PFSK-1 (cell line): Measurements from ENCODE around the gene FUT1.

ENCODE experiments used
- FOXP2 ChIP-seq: optimal IDR thresholded peaks from 2 replicates; pipeline ENCODE3; 2011; ENCODE audit warnings: borderline replicate concordance, control low read depth, inconsistent platforms; ENCODE audit not compliant: insufficient read depth; ENCODE audit errors: extremely low read length, extremely low read depth
- POLR2AphosphoS5 ChIP-seq: IDR thresholded peaks from 2 replicates; pipeline ENCODE4 v1.6.1; 2012; ENCODE audit warnings: low read depth, mild to moderate bottlenecking, control low read depth, low read length, moderate library complexity
- SIN3A ChIP-seq: IDR thresholded peaks from 2 replicates; pipeline ENCODE4 v1.6.1; 2012; ENCODE audit warnings: mild to moderate bottlenecking, low read length, moderate library complexity, borderline replicate concordance; ENCODE audit not compliant: insufficient read depth
- TAF1 ChIP-seq: IDR thresholded peaks from 2 replicates; pipeline ENCODE4 v1.6.1; 2012; ENCODE audit warnings: low read length, control low read depth, borderline replicate concordance; ENCODE audit not compliant: insufficient read depth
- TF ChIP-seq, protein P1 (sequence below), 2 experiments: IDR thresholded peaks; 2 replicates each; pipeline versions ENCODE4 v1.6.1 to v1.8.0; 2011 to 2012; ENCODE audit warnings: low read depth in 2 of 2, low read length in 2 of 2, control low read depth in 1 of 2, inconsistent platforms in 1 of 2, mild to moderate bottlenecking in 1 of 2, moderate library complexity in 1 of 2; ENCODE audit not compliant: insufficient read depth in 1 of 2

The FUT1 gene

DNA sequence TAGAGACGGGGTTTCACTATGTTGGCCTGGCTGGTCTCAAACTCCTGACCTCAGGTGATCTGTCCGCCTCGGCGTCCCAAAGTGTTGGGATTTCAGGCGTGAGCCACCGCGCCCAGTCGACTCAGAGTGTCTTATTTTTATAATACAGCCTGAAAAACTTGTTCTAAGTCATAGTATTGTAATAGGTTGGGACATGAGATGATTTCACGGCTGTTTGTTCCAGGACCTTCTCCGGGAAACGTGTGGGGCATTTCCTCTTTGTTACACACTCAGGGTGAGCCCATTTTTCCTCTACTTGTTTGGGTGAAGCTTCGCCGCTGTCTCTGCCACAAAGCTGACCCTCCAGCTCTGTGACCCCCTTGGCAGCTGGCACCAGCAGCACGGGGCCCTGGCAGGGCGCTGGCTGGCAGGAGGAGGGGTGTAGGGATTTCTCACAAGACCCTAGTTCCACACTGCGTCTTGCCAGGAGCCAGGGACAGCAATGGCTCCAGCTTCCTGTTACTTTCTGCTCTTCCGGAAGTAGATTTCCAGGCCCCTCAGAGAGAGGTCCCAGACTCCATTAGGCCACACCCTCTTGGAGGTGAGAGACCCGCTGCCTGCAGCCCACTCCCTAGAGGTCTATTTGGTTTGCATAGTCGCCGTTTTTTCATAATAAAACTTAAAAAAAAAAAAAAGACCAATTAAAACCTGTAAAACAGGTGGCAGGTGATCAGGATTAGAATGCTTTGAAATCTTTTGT is 18.5 kb upstream of the FUT1 start:
- TF ChIP-seq TAF1 (no peak), FOXP2 (no peak), SIN3A (no peak), POLR2AphosphoS5 (no peak)
- TF ChIP-seq, protein P1, sequence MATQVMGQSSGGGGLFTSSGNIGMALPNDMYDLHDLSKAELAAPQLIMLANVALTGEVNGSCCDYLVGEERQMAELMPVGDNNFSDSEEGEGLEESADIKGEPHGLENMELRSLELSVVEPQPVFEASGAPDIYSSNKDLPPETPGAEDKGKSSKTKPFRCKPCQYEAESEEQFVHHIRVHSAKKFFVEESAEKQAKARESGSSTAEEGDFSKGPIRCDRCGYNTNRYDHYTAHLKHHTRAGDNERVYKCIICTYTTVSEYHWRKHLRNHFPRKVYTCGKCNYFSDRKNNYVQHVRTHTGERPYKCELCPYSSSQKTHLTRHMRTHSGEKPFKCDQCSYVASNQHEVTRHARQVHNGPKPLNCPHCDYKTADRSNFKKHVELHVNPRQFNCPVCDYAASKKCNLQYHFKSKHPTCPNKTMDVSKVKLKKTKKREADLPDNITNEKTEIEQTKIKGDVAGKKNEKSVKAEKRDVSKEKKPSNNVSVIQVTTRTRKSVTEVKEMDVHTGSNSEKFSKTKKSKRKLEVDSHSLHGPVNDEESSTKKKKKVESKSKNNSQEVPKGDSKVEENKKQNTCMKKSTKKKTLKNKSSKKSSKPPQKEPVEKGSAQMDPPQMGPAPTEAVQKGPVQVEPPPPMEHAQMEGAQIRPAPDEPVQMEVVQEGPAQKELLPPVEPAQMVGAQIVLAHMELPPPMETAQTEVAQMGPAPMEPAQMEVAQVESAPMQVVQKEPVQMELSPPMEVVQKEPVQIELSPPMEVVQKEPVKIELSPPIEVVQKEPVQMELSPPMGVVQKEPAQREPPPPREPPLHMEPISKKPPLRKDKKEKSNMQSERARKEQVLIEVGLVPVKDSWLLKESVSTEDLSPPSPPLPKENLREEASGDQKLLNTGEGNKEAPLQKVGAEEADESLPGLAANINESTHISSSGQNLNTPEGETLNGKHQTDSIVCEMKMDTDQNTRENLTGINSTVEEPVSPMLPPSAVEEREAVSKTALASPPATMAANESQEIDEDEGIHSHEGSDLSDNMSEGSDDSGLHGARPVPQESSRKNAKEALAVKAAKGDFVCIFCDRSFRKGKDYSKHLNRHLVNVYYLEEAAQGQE (IDR thresholded peaks at IDR 0.05; ENCODE audit: insufficient read depth in 1 of 2, low read depth in 2 of 2, low read length in 2 of 2) = no peak

DNA sequence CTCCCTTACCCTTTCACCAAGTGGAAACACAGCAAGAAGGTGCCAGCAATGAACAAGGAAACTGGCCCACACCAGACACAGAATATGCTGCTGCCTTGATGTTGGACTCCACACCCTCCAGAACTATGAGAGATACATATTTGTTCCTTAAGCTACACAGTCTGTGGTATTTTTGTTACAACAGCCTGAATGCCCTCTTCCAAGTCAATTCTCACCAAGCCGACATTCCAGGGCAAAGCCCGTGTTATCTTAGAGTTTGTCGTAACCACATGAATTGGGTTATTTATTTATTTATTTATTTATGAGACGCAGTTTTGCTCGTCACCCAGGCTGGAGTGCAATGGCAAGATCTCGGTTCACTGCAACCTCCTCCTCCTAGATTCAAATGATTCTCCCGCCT is 17.8 kb upstream of the FUT1 start:
- TF ChIP-seq, protein P1 (IDR thresholded peaks at IDR 0.05; ENCODE audit: insufficient read depth in 1 of 2, low read depth in 2 of 2, low read length in 2 of 2) = no peak
- TF ChIP-seq POLR2AphosphoS5 (no peak), SIN3A (no peak)

DNA sequence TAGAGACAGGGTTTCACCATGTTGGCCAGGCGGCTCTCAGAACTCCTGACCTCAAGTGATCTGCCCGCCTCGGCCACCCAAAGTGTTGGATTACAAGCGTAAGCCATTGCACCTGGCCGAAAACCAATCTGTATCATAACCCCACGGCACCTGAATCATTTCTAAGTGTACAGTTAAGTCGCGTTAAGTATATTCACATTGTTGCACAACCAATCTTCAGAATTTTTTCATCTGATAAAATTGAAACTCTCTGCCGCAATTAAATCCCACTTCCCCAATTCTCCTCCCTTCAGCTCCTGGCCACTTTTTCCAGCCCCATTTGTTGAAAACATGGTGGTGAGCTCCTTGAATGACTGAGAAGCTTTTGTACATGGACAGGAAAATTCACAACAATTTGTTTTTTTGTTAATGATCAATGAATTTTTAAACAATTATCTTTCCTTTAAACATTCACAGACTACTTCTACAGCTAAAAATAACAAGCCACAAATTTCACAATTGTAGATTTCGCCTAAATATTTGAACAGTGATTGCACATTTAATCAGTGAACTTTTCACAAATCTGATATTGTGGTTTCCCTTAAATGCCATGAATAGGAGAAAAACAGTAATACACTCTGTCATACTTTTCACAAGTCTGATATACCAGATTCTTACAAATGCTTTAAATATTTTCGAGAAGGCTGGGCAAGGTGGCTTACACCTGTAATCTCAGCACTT is 16.7 kb upstream of the FUT1 start:
- TF ChIP-seq FOXP2 (no peak), SIN3A (no peak), POLR2AphosphoS5 (no peak), TAF1 (no peak)
- TF ChIP-seq, protein P1 (IDR thresholded peaks at IDR 0.05; ENCODE audit: insufficient read depth in 1 of 2, low read depth in 2 of 2, low read length in 2 of 2) = no peak

DNA sequence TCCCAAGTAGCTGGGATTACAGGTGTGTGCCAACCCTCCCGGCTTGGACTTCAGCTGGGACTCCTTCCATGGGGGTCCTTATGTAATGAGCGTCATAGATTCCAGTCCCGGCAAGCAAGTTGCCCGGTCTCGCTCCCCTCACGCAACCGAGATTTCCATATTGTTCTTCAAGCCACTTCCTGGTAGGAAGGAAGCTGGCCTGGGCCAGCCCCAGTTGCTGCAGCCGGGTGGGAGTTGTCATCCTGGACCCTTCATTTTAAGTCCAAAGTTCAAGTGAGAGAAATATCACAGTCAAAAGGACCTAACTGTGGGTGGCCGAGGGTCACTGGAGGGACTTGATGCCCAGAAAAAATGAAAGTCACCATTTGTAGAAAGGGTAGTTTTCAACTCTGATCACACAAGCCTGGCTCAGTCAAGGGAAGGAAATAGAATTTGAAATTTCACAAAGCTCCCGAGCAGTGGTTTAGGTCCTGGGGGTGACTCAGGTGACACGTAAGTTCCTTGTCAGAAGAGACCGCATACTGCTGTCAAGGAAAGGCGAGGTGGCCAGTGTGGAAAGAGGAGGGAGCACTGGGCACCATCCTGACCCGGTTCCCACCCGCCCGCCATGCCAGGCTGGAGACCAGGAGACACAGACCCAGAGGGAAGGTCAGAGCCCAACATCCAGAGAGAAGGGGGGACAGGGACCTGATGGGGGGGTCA is 8.2 kb upstream of the FUT1 start:
- TF ChIP-seq SIN3A = no peak
- no peak for TF ChIP-seq FOXP2
- no peak for TF ChIP-seq POLR2AphosphoS5
- TF ChIP-seq TAF1 = no peak
- TF ChIP-seq, protein P1 (IDR thresholded peaks at IDR 0.05; ENCODE audit: insufficient read depth in 1 of 2, low read depth in 2 of 2, low read length in 2 of 2) = no peak
